Choroid plexus epithelial cell (primary cell): ENCODE measurements around the gene DGKI.

Experiments
- DNase-seq: peaks from one replicate; pipeline ENCODE4 v3.0.0-alpha.2; 2010; ENCODE audit warnings: low read depth
- H3K4me3 ChIP-seq: 2 replicates; pipeline ENCODE4 v1.5.1; 2011; ENCODE audit warnings: low read depth, mild to moderate bottlenecking, control low read depth, low read length, moderate library complexity
- TF ChIP-seq, protein P1 (sequence below): conservative IDR thresholded peaks from 2 replicates; pipeline ENCODE4 v1.5.1; 2011; ENCODE audit warnings: low read depth, mild to moderate bottlenecking, control low read depth, inconsistent platforms, low read length, moderate library complexity

Gene DGKI

DNA sequence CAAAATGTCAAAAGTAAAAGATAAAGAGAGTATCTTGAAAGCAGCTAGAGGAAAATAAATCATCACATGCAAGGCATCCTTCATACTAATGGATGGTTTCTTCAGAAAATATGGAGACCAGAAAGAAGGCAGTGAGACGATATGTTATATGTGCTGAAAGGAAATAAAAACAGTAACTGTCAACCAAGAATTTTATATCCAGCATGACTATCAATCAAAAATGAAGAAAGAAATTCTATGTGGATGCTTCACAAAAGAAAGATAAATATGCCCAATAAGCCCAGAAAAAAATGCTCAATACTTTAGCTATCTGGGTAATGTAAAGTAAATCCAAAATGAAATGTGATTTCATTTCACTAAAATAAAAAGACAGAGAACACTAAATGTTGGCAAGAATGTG, 142.1 kb downstream of the DGKI start:
- TF ChIP-seq, protein P1, sequence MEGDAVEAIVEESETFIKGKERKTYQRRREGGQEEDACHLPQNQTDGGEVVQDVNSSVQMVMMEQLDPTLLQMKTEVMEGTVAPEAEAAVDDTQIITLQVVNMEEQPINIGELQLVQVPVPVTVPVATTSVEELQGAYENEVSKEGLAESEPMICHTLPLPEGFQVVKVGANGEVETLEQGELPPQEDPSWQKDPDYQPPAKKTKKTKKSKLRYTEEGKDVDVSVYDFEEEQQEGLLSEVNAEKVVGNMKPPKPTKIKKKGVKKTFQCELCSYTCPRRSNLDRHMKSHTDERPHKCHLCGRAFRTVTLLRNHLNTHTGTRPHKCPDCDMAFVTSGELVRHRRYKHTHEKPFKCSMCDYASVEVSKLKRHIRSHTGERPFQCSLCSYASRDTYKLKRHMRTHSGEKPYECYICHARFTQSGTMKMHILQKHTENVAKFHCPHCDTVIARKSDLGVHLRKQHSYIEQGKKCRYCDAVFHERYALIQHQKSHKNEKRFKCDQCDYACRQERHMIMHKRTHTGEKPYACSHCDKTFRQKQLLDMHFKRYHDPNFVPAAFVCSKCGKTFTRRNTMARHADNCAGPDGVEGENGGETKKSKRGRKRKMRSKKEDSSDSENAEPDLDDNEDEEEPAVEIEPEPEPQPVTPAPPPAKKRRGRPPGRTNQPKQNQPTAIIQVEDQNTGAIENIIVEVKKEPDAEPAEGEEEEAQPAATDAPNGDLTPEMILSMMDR: no peak
- H3K4me3 ChIP-seq: no peak overlapping the region
- no peak for DNase-seq

DNA sequence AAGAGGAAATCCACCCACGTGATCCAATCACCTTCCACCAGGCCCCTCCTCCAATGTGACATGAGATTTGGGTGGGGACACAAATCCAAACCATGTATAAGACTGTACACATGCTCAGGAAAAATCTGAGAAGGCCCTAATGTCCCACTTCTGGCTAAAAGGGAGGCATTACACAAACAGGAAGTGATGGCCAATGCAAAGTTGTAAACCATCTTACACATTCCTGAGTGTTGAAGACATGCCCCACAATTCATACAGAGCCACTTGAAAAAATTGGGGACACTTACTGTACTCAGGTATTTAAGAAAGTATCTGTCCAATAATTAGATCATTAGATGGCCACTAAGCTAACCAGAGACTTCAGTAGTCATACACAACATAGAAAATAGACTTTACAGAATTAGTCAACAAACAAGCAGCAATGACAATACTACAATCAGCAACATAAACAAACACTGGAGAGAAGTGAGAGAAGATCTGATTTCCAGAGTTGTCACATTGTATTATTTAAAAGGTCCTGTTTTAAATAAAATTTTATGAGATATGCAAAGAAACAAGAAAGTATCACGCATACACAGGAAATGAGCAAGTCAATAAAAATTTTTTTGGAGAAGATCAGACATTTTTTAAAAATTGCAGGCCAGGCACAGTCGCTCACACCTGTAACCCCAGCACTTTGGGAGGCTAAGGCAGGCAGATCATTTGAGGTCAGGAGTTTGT, 143.3 kb downstream of the DGKI start:
- TF ChIP-seq, protein P1: no peak
- H3K4me3 ChIP-seq: no peak overlapping the region
- peak; percentile 20 for DNase-seq

DNA sequence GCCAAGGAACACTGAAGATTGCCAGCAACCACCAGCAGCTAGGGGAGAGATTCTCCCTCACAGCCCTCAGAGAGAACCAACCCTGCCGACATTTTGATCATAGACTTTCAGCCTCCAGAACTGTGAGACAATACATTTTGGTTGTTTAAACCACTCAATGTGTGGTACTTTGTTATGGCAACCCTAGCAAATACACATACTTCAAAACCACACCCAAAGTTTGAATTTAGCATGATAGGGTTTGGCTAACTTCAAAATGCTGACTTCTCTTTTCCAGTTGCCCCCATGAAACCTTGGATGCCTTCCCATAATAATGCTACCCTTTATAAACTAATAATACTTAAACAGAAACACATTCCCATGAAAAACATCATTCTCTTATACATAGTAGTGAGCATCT, 149.8 kb downstream of the DGKI start:
- TF ChIP-seq, protein P1: no peak
- DNase-seq: no peak
- H3K4me3 ChIP-seq: no peak overlapping the region

DNA sequence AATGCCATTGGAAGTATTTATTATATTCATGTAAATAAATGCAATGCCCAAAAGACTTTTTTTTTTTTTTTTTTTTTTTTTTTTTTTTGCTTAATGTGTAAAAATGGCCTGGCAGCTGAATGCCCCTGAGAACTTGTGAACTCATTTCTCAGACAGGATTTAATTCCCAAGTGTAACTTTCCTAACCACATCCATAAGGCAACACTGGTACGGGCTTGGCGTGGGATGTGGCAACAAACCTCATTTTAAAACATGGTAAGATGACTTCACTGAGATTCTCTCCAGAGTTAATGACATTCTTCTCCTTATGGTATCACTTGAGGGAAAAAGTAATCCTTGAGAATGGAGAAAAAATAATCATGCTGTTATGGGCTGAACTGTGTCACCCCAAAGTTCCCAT, 150.4 kb downstream of the DGKI start:
- H3K4me3 ChIP-seq: no peak overlapping the region
- TF ChIP-seq, protein P1: no peak
- DNase-seq: no peak

DNA sequence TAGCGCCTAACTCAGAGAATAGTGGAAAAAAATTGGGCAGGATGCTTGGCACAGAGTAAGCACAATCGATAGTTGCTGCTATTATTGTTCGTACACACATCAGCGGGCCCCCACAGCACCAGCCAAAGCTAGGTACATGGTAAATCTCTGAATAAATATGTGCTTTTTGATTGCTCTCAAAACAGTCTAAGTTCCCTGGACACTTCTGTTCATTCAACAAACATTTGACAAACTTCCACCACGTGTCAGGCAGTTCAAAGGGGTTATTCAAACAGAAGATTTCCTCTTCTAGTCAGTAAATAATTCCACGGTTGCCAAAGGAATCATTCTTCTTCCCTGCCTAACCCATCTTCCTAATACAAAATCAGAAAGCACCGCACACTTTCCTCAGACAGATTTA, 150.8 kb downstream of the DGKI start:
- H3K4me3 ChIP-seq: no peak overlapping the region
- DNase-seq: peak; percentile 15
- TF ChIP-seq, protein P1: no peak

DNA sequence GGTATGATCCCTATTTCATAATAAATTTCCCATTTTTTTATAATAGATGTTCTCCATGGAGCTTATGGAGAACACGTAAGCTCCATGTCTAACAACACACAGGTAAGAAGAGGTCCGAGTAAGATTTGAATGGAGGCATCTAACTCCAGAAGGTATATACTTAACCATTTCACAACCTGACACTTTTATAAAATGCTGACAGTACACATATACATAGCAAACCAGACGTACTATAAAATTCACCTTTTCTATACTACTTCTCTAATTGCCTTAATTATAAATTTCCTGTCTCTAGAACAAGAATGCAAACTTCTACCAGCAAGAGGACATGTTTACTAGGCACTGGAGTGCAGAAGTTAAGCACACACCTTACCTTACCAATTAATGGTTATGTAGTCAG, 151.3 kb downstream of the DGKI start:
- H3K4me3 ChIP-seq: no peak overlapping the region
- DNase-seq: no peak
- TF ChIP-seq, protein P1: no peak

DNA sequence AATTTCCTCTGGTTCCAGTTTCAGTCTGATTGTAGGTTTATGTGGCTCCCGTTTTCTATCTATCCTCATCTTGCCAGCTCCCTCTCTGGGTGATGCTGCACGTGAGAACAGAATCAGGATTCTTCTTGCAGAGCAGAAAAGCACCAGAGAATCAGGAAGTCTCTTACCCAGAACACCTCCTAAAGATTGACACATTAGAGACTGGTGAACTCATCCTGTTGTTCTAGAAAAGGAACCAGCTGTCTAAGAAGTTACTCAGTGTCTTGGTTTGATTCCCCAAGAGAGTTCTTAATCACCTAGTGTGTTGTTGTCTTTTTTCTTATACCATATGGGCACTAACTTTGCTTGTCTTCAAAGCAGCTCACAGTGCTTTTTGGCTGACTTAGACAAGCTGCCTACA, 152.4 kb downstream of the DGKI start:
- TF ChIP-seq, protein P1: no peak
- H3K4me3 ChIP-seq: no peak overlapping the region
- no peak for DNase-seq
